Measurements from ENCODE around the gene PIGS.

- TF ChIP-seq POLR2A (IDR thresholded peaks at IDR 0.05) = no peak
- no peak for TF ChIP-seq CTCF (IDR thresholded peaks at IDR 0.05)
- TF ChIP-seq POLR2AphosphoS5 (IDR thresholded peaks at IDR 0.05) = no peak
- TF ChIP-seq EP300 (IDR thresholded peaks at IDR 0.05) = no peak
Measured at GRCh38 chr17:28528327-28529012, 42.9 kb downstream of the PIGS start.
